HG03354 (cell line): ENCODE results near the gene MAP3K9.
"Not testable (repeated sequence)": the region's sequence is repeated elsewhere in the genome, so short reads cannot be mapped to it uniquely, and the experiment has no call there.

Source experiments
- ATAC-seq: cut with Tn5 transposase; IDR thresholded peaks from one replicate; pipeline ENCODE4 v1.9.1; 2021; ENCODE audit warnings: mild to moderate bottlenecking; ENCODE audit not compliant: unreplicated experiment, poor library complexity, severe bottlenecking

Gene MAP3K9

DNA sequence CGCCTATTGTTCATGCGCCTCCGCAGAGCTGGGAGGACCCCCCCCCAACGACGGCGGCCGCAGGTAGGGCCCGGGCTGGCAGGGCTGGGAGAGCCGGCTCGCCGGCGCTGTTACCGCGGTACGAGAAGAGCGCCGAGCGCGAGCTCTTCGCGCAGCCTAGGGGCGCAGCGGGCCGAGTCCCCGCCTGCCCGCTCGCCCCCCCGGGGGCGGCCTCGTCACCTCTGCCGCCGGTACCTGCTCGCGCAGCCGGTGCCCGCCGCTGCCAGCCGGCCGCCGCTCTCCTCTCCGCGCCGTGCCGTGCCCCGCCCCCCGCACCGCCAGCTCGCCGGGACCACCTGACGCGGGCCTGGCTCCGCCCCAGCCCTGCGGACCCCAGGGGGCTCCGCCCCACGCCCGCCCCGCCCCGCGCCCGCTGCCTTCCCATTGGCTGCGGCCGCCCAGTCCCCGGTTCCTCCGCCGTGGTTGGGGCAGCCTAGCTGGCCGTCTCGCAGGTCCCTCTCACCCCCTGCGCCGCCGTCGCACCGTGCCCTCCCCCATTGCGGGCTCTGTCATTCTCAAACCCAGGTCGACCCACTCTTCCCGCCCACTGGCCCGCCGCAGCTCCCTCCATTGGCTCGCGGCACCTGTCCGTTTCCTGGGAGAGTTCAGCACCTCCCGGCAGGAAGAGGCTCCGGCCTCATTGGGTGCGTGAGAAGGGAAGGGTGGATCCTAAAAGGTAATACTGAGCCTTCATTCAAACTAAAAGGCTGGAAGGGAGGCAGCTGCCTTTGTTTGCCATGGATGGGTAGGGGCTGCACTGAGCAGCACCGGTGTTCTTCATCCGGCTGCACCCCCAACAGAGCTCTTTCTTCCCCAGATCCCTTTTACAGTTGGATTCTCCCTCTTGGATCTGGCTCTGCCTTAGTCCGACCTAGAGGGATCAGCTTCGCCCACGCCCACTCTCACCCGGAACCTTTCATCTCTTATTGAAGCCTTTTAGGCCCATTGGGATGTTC lies at the start of gene MAP3K9:
TSS of gene MAP3K9 (minus strand) at position 289 of the 995 bp plus-strand sequence. CDS start 342 bp downstream, outside the sequence.
- ATAC-seq: peak; percentile 83

DNA sequence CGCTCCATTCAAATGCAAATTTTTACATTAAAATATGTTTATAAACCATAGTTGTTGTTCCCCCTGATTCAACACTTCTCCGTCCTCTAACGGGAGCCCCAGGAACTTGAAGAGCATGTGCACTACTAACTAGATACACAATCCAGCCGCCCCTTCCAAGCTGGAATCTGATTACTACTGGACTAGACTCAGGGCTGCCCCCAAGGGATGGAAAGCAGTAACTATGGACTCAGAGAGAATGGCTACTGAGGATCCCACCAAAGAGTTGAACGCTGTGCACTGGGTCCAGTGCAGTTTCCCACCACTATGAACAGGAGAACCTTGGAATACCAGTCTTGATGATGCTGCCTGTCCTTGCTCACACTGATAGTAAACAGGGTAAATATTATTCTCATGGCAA lies 49.3 kb upstream of the MAP3K9 start:
- no peak for ATAC-seq

DNA sequence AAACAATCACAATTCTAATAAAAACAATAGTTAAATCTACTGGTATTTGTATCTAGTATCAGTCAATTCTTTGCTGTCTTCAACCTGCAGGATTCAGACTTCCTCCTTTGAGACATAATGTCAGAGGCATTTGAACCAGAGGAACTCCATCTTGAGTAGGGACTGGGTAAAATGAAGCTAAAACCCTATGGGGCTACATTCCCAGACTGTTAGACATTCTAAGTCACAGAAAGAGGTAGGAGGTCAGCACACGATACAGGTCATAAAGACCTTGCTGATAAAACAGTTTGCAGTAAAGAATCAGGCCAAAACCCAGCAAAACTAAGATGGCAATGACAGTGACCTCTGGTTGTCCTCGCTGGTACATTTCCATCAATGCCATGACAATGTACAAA lies 48.2 kb upstream of the MAP3K9 start:
- no peak for ATAC-seq

DNA sequence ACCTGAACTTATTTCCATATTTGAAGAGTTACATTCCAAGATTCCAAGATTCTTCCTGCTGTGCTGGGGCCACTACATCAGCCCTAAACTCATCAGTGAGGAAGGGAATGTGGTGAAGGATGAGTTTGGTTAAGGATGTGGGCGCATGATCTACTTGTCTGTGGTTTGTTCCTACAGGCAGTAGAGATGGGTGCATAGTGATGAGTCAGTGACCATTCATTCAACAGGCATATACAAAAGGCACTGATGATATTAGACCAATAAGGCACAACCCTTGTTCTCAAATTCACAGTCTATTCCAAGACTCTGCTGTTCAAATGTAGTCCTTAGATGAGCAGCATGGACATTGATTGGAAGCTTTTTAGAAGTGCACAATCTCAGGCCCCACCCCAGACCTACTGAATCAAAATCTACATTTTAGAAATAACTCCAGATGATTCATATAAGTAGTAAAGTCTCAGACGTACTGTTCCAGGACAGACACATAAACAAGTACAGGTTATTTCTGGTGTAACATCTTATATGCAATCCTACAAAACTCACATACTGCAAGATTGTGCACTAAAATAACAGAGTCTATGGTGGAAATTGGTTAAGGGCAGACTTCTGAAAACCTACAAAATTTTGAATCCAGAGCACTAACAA lies 47.7 kb upstream of the MAP3K9 start:
- no peak for ATAC-seq

DNA sequence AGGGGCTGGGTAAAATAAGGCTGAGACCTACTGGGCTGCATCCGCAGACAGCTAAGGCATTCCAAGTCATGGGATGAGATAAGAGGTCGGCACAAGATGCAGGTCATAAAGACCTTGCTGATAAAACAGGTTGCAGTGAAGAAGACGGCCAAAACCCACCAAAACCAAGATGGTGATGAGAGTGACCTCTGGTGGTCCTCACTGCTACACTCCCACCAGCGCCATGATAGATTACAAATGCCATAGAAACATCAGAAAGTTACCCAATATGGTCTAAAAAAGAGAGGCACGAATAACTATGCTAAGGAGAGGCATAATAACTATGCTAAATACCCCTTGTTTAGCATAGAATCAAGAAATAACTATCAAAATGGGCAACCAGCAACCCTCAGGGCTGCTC lies 46.2 kb upstream of the MAP3K9 start:
- ATAC-seq: no peak

DNA sequence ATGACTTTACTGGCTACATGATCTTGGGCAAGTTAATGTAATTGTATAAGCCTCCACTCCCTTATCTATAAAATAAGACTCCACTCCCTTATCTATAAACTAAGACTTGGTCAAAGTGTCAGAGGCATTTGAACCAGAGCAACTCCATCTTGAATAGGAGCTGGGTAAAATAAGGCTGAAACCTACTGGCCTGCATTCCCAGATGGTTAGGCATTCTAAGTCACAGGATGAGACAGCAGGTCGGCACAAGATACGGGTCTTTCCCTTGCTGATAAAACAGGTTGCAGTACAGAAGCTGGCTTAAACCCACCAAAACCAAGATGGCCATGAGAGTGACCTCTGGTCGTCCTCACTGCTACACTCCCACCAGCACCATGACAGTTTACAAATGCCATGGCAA lies 44.3 kb upstream of the MAP3K9 start:
- ATAC-seq: not testable (repeated sequence)

DNA sequence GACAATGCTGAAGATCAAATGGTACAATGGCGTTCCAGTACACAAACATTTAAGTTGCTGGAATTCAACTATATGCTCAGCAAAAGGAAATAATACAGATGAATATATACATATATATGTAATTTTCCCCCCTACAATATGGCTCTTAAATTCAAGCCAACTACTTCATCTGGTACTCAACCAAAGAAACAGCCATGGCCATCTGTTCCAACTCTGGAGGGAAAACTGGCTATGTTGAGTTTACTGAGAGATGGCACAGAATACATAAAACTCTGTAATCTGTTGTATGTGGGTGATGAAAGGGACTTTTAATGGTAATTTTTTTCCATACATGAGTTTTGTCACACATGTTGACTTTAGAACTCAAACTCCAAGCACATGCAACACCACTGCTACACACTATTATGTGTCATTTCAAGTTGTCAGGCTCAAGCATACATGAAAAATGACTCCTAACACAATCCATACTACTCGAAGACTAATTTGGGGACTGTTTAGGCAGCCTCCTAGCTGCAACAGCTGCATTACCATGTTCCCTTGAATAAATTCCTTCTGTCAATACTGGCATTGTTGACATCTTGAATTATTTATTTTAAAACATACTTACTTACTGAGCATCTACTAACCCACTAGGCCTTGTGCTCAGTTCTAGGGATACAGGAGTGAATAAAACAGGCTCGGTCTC lies 38.2 kb upstream of the MAP3K9 start:
- no peak for ATAC-seq

DNA sequence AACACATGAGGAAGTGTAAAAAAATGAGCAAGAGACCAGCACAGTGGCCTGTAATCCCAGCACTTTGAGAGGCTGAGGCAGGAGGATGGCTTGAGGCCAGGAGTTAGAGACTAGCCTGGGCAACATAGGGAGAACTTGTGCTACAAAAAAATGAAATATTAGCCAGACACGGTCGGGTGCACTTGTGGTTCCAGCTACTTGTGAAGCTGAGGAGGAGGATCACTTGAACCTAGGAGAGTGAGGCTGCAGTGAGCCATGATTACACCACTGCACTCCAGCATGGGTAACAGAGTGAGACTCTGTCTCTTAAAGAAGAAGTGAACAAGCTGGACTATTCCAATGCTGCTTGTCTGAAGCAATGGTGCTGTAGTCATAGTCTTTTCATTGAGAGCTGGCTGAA lies 36.3 kb upstream of the MAP3K9 start:
- no peak for ATAC-seq

DNA sequence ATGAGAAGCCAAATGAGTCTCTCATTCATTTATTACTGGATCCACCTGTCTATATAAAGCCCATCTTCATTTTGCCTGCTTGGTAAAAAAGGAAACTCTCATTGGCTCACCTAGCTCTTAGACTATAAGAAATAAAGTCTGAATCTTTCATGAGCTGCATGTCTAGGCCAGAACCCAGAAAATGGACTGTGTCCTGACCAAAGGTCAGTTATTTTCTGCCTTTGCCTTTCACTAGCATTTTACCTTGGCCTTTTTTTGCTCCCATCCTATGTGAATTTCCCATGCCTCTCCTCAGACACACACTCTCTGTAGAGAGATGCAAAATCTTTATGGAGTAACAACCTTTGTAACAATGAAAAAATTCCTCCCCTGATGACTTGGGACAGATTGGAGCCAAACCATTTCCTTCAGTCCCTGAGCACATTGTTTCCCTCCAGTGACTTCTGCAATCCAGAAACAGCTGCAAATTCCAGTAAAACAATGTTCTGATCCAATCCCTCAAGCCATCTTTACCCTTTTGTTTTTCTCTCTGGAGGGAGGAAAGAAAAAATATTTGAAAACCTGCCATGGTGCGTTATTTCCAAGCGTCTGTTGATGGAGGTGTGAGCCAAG lies 33.6 kb upstream of the MAP3K9 start:
- no peak for ATAC-seq

DNA sequence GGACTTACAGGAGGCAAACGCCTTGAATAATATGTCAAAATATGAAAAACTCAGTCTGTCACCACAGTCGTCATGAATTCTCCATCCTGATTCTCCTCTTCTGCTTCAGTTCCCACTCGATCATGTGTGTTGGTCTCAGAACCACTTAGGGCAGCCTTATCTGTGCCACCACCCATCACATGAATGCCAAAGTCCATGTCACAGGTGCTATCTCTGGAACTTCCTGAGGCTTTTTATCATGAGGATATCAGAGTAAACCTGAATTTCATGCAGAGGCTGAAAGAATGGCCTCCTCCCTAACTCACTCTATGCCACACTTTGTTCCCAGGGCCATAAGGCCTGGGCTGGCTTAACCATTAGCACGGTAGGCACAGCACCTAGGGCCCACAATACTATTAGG lies 28.8 kb upstream of the MAP3K9 start:
- ATAC-seq: no peak

DNA sequence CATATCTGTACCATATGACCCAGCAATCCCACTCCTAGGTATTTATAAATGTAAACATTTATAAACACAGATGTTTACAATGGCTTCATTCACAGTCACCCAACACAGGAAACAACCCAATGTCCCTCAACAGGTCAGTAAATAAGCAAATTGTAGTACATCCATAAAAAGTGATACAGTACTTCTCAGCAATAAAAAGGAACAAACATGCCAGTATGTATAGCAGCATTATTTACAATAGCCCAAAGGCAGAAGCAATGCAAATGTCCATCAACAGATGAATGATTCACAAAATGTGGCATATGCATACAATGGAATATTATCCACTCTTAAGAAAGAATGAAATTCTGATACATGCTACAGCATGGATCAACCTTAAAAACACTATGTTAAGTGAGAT lies 27.6 kb upstream of the MAP3K9 start:
- no peak for ATAC-seq

DNA sequence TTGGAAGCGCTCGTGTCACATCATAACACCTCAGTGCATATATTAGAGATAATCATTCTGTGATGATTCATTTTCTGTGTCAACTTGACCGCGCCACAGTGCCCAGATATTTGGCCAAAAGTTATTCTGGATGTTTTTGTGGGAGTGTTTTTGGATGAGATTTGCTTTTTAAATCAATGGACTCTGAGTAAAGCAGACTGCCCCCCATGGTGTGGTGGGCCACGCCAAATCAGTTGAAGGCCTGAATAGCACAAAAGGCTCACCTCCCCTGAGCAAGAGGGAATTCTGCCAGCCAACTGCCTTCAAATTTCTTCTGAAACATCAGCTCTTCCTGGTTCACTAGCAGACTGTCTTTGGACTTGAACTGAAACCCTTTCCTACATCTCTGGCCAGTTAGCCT lies 24.6 kb upstream of the MAP3K9 start:
- no peak for ATAC-seq

DNA sequence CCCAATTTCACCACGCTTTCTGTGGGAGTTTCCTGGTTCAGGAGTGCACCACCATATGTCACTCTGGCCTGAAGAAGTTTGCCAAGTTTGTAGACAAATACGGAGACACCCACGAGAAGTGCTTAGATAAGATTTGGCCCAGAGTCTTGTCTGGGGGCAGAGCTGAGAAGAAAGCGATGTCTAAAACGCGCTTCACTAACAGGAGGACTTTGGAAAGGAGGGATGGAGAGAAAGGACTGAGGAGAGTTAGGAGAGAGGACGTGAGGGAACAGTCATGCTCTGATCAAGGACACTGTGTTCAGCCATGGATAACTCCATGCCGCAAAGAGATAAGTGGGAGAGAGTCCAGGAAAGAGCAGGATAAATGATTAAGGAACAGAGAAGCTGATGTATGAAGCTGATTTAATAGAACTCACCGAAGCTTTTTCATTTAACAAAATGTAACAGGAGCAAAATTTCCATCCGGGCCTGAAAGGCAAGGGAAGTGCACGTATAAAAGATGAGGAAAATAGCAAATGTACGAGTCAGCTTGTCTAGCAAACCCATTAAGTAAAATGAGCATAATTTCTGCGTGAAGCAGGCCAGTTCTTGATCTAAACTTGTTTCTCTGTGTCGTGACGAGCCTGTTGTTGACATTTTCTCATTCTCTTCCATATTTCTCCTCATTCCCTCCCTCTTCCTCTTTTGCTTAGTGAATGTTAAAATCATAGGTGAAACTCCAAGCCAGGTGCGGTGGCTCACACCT lies 23.4 kb upstream of the MAP3K9 start:
- no peak for ATAC-seq

DNA sequence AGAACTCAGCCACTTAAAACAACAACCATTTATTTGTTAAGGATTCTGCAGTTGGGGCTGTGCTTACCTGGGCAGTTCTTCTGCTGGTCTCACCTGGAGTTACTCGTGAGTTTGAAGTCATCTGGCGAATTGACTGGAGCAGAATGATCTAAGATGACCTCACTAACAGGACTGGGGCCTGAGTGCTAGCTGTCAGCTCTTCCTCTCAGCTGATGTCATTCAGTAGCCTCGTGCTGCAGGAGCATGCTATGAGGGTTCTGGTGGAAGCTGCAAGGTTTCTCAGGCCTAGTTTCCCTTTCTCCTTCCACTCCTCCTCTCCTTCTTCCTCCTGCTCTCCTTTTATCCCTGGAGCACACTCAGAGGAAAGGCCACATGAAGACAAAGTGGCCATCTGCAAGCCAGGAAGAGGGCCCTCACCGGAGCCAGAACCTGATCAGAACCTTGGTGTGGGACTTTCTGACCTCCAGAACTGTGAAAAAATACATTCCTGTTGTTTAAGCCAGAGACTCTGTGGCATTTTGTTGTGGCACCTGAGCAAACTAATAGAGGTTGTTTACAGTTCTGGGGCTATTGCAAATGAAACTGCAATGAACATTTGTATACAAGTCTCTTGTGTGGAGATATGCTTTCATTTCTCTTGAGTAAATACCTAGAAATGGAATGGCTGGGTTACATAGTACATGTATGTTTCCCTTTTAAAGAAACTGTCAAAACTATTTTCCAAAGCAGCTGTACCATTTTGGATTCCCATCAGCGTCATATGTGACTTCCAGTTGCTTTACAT lies 21.9 kb upstream of the MAP3K9 start:
- peak; percentile 63 for ATAC-seq

DNA sequence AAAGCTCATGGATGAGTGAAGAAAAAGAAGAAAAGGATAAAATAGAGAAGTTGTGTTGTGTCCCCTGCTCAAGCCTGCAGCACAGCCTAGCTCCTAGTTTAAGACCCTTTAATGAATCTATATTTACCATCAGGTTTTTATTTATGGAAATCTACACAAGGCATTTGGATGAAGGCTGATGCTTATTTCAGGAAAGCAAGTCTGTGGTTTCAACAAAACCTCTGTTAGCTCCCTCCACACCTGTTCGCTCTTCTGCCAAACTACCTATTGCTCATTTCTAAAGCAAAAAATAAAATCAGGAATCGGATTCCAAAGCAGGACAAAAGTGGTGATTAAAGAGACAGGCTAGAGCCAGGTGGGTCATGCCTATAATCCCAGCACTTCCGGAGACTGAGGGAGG lies 18.9 kb upstream of the MAP3K9 start:
- ATAC-seq: no peak

DNA sequence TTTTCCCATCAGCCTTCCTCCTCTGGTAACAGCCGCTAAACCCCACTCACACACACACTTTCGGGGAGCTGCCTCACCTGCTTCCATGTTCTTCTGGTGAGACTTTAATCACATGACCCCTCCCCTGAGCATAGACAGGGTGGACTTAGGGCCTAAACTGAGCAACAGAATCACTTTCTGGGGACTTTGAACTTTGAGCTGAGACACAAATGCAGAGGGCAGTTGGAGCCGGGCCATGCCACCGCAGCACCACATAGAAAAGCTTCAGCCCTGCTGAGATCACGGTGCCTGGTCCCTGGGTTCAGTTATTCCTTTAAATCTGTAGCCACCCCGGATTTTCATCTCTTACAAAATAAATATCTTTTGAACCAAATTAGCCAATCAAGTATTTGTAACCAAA lies 18.4 kb upstream of the MAP3K9 start:
- no peak for ATAC-seq

DNA sequence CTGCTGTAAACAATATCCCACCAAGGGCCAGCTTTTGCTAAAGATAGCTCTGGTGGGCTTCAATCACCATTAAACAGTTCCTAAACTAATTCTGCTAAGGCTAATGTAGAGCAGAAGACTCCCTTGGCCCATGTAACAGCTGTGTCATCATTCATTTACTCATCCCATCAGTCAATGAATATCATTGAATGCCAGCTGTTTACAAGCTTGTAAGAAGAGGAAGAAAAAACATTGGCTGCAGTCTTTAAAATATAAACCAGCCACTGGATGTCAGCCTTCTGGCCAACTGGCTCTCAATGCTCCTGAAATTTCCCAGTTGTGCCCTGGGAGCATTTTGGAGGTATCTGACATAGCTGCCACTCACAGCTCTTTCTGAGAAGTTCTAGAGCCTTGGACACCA lies 18.0 kb upstream of the MAP3K9 start:
- ATAC-seq: no peak

DNA sequence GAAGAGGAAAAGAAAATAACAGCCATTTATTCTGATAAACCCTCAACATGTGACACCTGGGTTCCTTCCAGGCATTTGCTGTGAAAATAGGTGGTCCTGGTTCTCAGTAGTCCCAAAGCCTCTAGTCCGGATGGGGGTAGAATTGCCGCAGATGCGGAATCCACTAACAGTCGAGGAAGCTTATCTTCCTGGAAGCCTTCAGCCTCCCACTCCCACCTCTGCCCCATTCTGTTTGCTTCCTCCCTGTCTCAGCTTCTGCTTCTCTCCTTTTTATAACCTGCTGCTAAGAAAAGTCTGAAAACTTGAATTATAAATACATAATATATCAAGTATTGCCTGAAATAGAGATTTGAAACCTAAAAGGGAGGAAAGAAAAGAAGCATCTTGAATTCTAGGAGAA lies 14.0 kb upstream of the MAP3K9 start:
- no peak for ATAC-seq
